CD4-positive, alpha-beta T cell treated with Interleukin-15 for 4 hours (primary cell): ENCODE data around the gene PHOSPHO1.
"Not testable (repeated sequence)": the region's sequence is repeated elsewhere in the genome, so short reads cannot be mapped to it uniquely, and the experiment has no call there.

Source experiments
- DNase-seq: peaks from one replicate; pipeline ENCODE4 v3.0.0-alpha.2; 2020; ENCODE audit warnings: low spot score

The PHOSPHO1 gene, protein sequence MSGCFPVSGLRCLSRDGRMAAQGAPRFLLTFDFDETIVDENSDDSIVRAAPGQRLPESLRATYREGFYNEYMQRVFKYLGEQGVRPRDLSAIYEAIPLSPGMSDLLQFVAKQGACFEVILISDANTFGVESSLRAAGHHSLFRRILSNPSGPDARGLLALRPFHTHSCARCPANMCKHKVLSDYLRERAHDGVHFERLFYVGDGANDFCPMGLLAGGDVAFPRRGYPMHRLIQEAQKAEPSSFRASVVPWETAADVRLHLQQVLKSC

DNA sequence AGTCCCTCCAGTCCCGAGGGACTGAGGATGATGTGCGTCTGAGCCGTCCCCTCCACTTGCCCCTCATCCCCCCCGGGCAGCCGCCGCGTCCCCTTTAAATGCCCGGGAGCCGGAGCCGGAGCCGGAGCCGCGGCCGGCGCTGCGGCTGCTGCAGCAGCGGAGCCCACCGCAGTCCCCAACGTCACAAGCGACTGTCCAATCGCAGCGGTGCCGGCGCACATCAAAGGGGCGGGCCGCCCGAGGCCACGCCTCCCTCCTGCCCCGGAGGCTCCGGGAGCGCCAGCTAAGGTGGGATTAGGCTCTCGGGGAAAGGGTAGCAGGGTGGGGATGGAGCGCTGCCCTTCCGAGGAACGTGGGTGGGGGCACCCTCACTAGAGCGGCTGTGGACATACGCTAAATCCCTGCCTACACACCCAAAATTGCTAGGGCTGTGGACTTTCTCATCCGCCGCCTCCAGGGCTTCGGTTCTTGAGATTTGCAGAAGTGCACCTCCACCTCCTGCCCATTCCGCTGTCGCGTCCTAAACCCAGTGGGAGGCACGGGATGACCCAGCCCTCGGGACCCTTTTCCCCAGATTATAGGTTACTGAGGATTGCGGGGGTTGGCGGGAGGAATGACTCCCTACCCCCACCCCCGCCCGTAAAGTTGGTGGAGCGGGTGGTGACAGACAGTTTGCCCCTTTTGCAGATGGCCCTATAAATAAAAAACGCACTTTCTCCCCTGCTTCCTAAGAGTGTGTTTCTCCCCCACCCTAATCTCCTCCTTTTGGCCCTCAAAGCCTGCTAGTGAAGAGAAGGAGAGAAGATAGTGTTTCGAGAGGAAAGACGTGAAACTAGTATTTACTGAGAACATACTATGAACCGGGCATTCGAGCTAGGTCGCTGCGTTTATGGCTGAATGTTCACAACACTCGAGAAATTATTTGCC lies at the start of gene PHOSPHO1:
Gene PHOSPHO1, minus strand, starts transcription at position 152 of the 927 bp plus-strand sequence. CDS start 4,096 bp downstream, outside the sequence.
- DNase-seq, result peak; percentile 83

DNA sequence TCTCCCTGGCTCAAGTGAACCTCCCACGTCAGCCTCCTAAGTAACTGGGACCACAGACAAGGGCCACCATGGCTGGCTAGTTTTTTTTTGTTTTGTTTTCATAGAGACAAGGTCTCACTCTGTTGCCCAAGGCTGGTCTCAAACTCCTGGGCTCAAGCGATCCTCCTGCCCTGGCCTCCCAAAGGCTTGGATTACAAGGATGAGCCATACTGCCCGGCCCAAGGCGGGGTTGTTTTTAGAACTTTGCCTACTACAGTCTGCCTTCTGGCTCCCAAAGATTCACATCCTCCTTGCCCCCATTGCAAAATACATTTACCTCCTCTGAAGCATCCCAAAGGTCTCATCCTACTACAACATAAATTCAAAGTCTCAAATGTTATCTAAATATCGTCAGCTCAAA lies 49.5 kb upstream of the PHOSPHO1 start:
- no peak for DNase-seq

DNA sequence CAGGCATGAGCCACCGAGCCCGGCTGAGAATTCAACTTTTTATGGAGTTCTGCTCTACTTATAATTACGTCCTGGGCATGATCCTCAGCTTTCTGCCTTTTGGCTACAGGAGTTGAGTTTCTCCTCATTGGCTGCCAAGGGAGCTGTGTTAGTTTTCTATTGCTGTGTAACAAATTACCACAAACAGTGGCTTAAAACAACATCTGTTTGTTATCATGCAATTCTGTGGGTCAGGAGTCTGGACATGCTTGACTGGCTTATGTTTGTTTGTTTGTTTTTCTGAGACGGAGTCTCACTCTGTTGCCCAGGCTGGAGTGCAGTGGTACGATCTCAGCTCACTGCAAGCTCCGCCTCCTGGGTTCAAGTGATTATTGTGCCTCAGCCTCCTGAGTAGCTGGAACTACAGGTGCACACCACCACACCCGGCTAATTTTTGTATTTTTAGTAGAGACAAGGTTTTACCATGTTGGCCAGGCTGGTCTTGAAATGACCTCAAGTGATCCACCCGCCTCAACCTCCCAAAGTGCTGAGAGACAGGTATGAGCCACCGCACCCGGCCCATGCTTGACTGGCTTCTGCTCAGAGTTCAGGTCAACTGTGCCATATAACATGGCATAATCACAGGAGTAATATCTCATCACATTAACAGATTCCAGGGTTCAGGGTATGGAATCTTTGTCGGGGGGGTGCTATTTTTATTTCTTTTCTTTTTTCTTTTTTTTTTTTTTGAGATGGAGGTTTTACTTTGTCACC lies 48.9 kb upstream of the PHOSPHO1 start:
- not testable (repeated sequence) for DNase-seq

DNA sequence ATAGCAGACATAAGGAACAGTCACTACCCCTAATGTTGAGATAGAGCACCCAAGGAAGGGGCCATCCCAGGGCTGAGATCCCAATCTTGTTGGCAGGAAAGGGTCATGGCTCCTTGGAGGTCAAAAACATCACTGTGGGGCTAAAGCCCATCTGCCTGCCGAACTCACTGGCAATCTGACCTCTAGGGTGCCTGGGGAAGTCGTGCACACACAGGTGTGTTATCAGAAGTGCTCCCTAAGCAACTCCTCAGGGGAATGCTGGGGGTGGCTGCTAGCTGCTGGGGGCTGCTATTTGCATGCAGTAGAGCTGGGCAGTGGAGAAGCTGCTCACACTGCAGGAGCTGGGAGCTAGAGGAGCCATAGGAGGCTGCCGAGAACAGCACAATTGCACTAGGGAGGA lies 47.5 kb upstream of the PHOSPHO1 start:
- DNase-seq, result no peak

DNA sequence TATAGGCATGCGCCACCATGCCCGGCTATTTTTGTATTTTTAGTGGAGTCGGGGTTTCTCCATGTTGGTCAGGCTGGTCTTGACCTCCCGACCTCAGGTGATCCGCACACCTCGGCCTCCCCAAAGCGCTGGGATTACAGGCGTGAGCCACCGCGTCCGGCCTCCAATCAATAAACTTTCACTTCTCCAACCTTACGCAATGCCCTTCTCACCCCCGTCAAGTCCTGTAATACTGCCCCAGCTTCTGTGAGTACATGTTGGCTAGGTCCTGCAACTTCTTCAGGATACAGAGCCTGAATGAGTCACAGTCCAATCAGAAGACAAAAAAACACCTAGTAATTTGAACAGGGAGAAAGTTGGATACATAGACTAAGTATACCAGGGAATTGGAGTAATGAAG lies 47.1 kb upstream of the PHOSPHO1 start:
- no peak for DNase-seq

DNA sequence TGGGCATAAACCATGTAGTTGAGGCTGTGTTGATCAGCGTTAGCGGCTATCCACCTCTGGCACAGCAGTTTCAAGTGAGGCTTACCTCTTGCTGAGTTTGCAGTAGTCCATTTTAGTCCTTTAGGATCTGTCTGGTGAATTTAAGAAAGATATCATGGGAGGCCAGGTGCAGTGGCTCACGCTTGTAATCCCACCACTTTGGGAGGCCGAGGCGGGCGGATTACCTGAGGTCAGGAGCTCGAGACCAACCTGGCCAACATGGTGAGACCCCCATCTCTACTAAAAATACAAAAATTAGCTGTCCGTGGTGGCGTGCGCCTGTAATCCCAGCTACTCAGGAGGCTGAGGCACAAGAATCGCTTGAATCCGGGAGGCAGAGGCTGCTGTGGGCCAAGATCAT lies 45.4 kb upstream of the PHOSPHO1 start:
- not testable (repeated sequence) for DNase-seq

DNA sequence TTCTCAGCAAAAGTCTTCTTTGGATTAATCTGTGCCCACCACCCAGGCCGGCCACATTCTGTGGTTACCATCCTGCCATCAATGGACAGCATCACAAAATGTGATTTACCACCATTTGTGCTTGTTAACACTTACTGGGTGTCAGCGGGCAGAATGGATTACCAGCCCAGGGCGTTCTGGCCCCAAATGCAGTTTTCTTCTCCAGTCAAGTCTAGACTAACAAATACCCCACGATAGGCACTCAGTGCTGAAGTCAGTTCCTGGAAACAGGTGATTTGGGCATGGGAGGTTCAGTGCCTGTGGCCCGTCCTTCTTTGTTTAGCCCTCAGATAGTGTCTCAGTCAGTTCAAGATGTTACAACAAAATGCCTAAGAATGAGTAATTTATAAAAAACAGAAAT lies 38.8 kb upstream of the PHOSPHO1 start:
- no peak for DNase-seq

DNA sequence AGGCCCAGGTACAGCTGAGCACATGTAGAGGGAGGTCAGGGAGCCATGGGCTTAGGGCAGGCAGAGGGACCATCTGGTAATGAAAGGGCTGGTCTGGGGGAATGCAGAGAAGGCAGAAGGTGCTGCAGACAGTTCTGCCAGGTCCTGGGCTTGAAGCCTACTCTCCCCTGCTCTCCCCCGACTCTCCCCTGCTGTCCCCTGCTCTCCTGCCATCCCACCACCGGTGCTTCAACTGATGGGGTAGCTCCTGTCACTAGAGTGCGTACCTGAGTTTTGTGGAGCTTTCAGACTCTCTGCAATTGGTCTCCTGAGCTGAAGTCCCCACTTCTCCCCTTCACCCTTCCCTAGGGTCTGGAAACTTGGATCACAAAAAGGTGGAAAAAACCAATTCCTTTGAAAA lies 37.3 kb upstream of the PHOSPHO1 start:
- DNase-seq, result no peak

DNA sequence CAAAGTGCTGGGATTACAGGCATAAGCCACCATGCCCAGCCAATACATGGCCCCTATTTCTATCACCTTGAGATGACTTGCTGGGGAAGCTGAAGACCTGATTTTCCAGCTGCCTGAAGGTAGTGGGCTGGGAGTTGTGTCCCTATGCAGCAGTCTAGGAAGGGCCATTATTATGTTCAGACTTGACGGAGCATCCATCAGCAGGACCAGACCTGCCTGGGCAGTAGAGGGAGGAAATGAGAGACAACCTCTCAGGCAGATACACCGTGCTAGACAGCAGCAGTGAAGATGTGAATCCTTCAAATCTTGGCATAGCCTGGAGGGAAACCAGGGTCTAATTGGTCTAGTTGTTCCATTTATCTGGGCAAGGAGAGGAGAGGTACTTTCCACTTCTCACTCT lies 35.6 kb upstream of the PHOSPHO1 start:
- DNase-seq, result no peak

DNA sequence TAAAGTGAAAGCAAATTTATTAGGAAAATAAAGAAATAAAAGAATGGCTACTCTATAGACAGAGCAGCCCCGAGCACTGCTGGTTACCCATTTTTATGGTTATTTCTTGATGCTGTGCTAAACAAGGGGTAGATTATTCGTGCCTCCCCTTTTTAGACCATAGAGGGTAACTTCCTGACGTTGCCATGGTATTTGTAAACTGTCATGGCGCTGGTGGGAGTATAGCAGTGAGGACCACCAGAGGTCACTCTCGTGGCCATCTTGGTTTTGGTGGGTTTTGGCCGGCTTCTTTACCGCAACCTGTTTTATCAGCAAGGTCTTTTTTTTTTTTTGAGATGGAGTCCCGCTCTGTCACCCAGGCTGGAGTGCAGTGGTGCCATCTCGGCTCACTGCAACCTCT lies 31.0 kb upstream of the PHOSPHO1 start:
- DNase-seq, result not testable (repeated sequence)

DNA sequence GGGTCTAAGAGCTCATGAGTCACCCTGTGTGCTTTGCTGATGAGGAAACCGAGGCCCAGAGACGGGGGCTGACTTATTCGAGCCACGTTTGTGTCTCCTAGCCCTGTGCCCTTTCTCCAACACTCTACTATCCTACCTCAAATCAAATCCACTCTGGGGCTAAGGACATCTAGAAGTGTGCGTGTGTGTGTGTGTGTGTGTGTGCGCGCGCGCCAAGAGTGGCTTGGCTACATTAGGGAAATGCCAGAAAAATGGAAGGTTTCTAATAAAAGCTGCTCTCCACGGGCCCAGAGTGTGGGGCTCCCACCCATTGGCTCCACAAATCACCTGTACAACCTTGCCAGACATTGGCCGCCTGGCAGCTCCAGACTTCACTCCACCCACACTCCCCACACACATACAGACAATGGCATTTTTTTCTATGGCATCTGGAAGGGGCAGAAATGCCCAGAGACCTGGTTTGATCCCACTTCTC lies 30.3 kb upstream of the PHOSPHO1 start:
- DNase-seq, result no peak

DNA sequence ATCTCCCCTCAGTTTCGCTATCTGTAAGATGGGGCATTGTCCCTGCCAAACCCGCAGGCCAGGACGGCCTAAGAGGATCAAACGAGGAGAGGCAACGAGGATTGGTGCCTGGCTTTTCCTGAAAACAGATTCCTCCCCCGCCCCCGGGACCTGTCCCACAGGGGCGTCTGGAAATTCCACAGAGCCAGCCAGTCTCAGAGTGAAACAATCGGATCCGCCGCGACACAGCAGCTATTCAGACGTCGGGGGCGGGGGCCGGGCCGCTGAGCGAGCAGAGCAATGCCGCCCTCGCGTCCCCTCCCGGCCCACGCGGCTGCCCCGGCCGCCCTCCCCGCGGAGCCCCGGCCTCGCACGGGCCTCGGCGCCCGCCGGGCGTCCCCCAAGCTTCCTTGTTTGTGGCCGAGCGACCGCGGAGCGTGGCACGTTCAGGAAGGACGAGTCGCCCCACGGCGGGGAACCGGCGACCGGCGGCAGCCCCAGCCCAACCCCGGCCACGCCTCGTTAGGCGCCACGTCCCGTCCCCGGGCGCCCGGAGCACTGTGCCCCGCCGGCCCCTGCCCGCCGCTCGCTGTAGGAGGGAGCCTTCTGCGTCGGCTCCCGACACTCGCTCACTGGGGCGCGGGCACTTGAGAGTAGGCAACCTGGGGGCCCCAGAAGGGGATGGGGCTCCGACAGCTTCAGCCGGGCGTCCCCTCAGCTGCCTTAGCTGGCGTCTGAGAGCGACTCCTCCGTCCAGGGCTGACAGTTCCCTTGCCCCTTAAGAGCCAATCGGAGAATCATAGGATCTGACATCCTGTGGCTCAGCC lies 29.6 kb upstream of the PHOSPHO1 start:
- peak; percentile 37 for DNase-seq

DNA sequence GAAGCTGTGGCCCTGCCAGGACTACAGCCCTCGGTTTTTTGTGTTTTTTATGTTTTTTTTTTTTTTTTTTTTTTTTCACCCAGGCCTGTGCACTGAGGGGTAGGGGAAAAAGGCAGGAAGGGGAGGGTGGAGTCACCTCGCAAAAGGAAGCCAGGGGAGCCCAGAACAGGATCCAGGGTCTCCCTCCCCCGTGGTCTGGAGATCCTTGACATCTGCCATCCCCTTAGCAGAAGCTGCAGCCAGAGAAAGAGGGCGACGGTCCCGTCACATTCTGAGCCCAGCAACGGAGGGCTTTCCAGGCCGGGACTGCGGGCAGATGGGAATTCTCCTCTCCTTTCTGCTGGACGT lies 29.1 kb upstream of the PHOSPHO1 start:
- no peak for DNase-seq

DNA sequence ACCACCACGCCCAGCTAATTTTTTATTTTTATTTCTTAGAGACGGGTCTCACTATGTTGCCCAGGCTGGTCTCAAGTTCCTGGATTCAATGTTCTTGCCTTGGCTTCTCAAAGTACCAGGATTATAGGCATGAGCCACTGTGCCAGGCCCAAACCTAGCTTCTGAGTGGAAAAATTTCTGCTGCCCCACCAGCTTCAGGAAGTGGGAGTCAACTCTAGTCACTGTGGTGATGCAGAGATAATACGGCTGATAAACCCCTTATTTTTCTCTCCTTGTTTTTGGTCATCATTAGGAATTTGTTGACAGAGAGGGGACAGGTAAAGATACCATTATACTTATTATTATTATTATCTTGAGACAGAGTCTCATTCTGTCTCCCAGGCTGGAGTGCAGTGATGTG lies 27.8 kb upstream of the PHOSPHO1 start:
- DNase-seq, result no peak

DNA sequence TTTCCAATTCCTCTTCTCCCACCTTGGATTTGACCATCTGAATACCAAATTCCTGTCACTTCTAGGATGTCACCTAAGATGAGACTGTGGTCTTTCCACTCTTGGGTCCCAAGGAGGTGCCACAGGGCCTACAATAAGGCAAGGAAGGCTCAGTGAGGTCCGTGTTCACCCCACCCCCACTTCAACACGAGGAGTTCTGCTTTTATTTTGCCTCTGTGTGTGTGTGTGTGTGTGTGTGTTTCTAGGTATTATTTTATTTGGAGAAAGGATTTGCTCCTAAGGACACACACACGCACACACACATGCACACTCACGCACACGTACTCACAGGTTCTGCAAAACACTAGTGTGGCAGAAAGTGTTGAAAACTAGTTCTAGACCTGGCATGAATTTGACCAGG lies 24.5 kb upstream of the PHOSPHO1 start:
- no peak for DNase-seq

DNA sequence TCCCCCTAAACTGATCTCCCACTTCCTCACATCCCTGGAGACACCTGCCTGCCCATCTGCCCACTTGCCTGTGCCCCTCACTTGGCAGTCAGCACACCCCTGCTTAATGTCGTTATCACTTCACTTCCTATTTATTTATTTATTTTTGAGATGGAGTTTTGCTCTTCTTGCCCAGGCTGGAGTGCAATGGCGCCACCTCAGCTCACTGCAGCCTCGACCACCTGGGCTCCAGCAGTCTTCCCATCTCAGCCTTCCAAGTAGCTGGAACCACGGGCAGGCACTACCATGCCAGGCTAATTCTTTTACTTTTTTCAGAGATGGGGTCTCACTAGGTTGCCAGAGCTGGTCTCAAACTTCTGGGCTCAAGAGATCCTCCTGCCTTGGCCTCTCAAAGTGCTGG lies 23.5 kb upstream of the PHOSPHO1 start:
- DNase-seq, result no peak

DNA sequence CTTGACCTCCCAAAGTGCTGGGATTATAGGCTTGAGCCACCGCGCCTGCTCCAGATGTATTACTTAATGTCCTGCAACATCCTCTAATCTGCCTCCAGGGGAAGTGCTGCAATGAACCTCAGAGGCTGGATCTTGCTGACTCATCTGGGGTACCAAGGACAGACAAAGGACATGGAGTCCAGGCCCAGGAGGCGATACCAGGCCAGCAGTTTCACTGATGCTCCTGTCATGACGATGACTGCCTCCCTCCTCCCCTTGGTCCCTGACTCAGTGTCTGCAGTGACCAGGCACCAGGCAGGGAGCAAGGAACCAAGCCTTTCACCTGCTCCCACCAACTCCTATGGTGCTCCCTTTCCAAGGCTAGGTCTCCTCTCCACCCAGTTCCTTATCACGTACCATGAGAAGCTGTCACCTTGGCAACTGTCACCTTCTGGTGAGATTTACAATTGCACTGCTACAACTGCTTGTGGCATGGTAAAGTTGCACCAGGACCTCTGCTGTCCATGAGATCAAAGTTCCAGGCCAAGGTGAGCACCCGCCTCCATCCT lies 21.6 kb upstream of the PHOSPHO1 start:
- no peak for DNase-seq

DNA sequence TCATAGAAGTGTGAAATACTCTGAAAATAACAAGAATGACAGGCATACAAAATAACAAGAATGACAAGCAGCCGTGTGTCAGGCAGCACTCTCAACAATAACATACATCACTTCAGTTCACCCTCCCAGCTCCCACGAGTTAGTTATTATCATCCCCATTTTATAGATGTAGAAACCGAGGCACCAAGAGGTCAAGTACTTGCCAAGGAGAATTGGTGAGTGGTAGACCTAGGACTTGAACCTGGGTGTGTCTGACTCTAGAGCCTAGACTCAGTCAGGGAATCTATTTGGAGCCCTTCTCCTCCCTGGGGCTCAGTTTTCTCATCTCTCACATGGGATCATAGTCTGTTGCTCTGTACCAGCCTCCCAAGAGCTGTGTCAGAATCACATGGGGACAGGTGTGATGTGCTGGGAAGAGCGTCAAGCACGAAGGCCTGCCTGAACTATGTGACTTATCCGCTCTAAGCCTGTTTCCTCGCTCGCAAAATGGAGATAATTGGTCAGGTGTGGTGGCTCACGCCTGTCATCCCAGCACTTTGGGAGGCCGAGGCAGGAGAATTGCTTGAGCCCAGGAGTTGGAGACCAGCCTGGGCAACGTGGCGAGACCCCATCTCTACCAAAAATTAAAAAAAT lies 19.4 kb upstream of the PHOSPHO1 start:
- DNase-seq, result no peak

DNA sequence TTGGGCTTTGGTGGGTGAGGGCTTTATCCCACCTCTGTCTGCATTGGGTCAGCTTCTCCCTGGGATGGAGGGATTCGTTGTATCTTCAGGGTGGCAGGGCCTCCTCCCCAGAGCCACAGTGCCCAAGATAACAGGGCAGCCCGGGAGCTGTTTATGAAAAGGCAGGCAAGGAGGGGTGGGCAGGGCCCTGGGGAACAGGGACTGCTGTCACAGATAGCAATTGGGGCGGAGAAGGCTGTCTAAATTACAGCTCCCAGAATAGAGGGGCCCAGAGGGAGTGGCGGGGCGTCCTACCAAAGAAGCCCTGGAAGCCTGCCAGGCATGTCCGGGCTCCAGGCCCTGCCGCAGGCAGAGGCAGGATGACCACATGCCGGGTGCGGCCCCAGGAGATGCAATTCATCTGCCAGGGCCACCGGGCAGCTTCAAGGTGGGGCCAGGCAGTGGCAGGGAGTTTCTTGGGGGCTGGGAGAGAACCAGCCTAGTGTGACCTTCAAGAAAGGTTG lies 18.8 kb upstream of the PHOSPHO1 start:
- no peak for DNase-seq

DNA sequence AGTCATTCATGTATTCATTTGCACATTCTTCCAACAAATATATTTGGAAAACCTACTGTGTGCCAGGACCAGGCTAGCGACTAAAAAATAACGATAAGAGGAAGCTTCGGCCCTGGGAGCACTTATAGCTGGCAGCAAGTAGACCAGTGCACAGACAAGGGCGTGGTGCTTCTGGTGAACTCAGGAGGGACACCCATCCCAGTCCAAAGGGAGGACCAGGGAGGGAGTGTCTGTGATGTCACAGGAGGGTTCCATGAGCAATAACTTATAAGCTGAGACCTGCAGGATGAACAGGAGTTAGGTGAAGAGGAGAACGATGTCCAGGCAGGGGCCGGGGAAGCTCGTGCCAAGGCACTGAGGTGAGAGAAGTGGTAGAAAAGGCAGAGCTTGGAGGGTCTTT lies 17.4 kb upstream of the PHOSPHO1 start:
- no peak for DNase-seq

DNA sequence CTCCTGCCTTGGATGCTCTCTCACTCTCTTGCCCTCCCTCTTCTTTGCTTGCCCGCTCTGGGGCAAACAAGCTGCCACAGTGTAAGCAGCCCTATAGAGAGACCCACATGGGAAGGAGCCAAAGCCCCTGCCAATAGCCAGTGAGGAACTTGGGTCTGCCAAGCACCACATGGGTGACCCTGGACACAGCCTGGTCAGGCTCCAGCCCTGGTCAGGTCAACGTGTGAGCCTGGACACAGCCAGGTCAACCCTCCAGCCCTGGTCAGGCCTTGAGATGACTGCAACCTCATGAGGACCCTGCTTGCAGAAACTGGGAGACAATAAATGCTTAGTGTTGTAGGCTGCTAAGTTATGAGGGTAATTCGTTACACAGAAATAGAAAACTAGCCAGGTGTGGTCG lies 14.3 kb upstream of the PHOSPHO1 start:
- no peak for DNase-seq
